HepG2 (cell line): ENCODE measurements around the gene GMPPA. TPM values are rescaled to one million over a fixed set of nuclear protein-coding genes. Genes with fewer than 3 reads are reported as not detected.

Experiments used
- ATAC-seq: fragments of 200-7000 bp; cut with Tn5 transposase; 3 replicates; pipeline ENCODE4 v1.9.1; 2020; ENCODE audit warnings: mild to moderate bottlenecking, moderate library complexity
- BruUV-seq: library from RNA; stranded (reverse); fragments of 400-500 nt; replicated peaks from 2 replicates; lab custom pipeline; 2021; lab: Mats Ljungman, UMichigan
- CTCF ChIA-PET: fragments of 300-600 bp; formaldehyde crosslinking; extraction: SDS; loops from one replicate; lab custom pipeline; 2021; ENCODE audit warnings: low total read pairs, inconsistent platforms, low intra/inter-chr PET ratio; lab: Yijun Ruan, JAX
- POLR2A ChIA-PET: fragments of 350-600 bp; sonication (Branson Sonifier 250); formaldehyde crosslinking; loops from one replicate; lab custom pipeline; 2020; ENCODE audit warnings: antibody characterized with exemption, inconsistent platforms; lab: Yijun Ruan, JAX
- DNase-seq: peaks from one replicate; pipeline ENCODE4 v3.0.0-alpha.2; 2015; ENCODE audit warnings: low spot score
- FAIRE-seq: peaks from 3 replicates; lab custom pipeline; 2011; peaks lifted over from hg19 to GRCh38; lab: Jason Lieb, UNC
- H2AFZ ChIP-seq: one replicate; pipeline ENCODE4 v1.6.1; 2011; ENCODE audit warnings: low read length, inconsistent platforms
- H3K27ac ChIP-seq: fragments of 300-600 bp; 3 replicates; pipeline ENCODE4 v1.8.0; 2011; ENCODE audit warnings: mixed run types, mild to moderate bottlenecking, mixed read lengths, low read length, inconsistent platforms; ENCODE audit not compliant: insufficient read depth; ENCODE audit errors: extremely low read length
- H3K27me3 ChIP-seq, 2 experiments: fragments of 200-600 bp in 1 of 2; 2 replicates in 1 of 2; 3 replicates in 1 of 2; pipeline versions ENCODE4 v1.6.0 to v1.8.0; 2011; ENCODE audit warnings: low read length in 2 of 2, mild to moderate bottlenecking in 2 of 2, moderate library complexity in 2 of 2, inconsistent platforms in 1 of 2; ENCODE audit not compliant: insufficient read depth in 2 of 2, control insufficient read depth in 1 of 2
- H3K36me3 ChIP-seq, 2 experiments: fragments of 200-600 bp in 1 of 2; replicated peaks in 1 of 2; 2 replicates in 1 of 2; 3 replicates in 1 of 2; pipeline versions ENCODE4 v1.5.1 to v1.8.0; 2011; ENCODE audit warnings: low read length in 2 of 2, inconsistent platforms in 1 of 2; ENCODE audit not compliant: insufficient read depth in 2 of 2, control insufficient read depth in 1 of 2
- H3K4me1 ChIP-seq: 2 replicates; pipeline ENCODE4 v1.5.1; 2012; ENCODE audit warnings: low read length, inconsistent platforms; ENCODE audit not compliant: insufficient read depth
- H3K4me2 ChIP-seq: 2 replicates; pipeline ENCODE4 v1.6.0; 2011; ENCODE audit warnings: low read depth, low read length, inconsistent platforms
- H3K4me3 ChIP-seq, 3 experiments: fragments of 200-600 bp in 1 of 3; sonication (generic), shearing (Covaris generic) in 1 of 3; replicated peaks in 1 of 3; 2 replicates each; pipeline ENCODE4 v1.5.1; 2011 to 2016; ENCODE audit warnings: low read length in 3 of 3, inconsistent platforms in 2 of 3, low read depth in 2 of 3, mild to moderate bottlenecking in 2 of 3, control low read depth in 1 of 3, mixed read lengths in 1 of 3; ENCODE audit not compliant: insufficient read depth in 1 of 3
- H3K79me2 ChIP-seq: one replicate; pipeline ENCODE4 v1.6.1; 2011; ENCODE audit warnings: low read length, inconsistent platforms; ENCODE audit not compliant: insufficient read depth
- H3K9ac ChIP-seq: 2 replicates; pipeline ENCODE4 v1.6.0; 2011; ENCODE audit warnings: mild to moderate bottlenecking, low read depth, low read length, inconsistent platforms; ENCODE audit not compliant: insufficient read depth
- H3K9me3 ChIP-seq: 2 replicates; pipeline ENCODE4 v1.5.1; 2012; ENCODE audit warnings: mild to moderate bottlenecking, low read length
- H4K20me1 ChIP-seq: 2 replicates; pipeline ENCODE4 v1.6.0; 2011; ENCODE audit warnings: inconsistent platforms, mild to moderate bottlenecking, low read length, moderate library complexity; ENCODE audit not compliant: insufficient read depth
- AGO2 ChIP-seq: fragments of 200-400 bp; formaldehyde crosslinking; optimal IDR thresholded peaks from 2 replicates; pipeline ENCODE3; 2017; ENCODE audit warnings: mild to moderate bottlenecking, low read depth, low read length, moderate library complexity
- ARID3A ChIP-seq: IDR thresholded peaks from 2 replicates; pipeline ENCODE4 v1.6.1; 2012; ENCODE audit warnings: low read depth, low read length, improper control_type of control experiment
- ELF3 ChIP-seq: IDR thresholded peaks from 2 replicates; pipeline ENCODE4 v1.6.1; 2016; ENCODE audit warnings: missing genetic modification reagents, missing compliant biosample characterization
- GATAD2A ChIP-seq: IDR thresholded peaks from 2 replicates; pipeline ENCODE4 v1.6.1; 2016
- IKZF5 ChIP-seq: IDR thresholded peaks from 2 replicates; pipeline ENCODE4 v1.6.1; 2018; ENCODE audit warnings: missing genetic modification reagents, mild to moderate bottlenecking, missing compliant biosample characterization
- NFRKB ChIP-seq: fragments of 450-650 bp; IDR thresholded peaks from 2 replicates; pipeline ENCODE4 v1.6.1; 2017
- REXO4 ChIP-seq: sonication (generic); formaldehyde crosslinking; IDR thresholded peaks from 2 replicates; pipeline ENCODE4 v1.8.0; 2022; ENCODE audit warnings: missing genetic modification reagents, mild to moderate bottlenecking, borderline replicate concordance
- TCF12 ChIP-seq, 2 experiments: fragments of 450-650 bp in 1 of 2; sonication (generic) in 1 of 2; formaldehyde crosslinking in 1 of 2; IDR thresholded peaks; 2 replicates each; pipeline versions ENCODE4 v1.6.1 to v1.8.0; 2017 to 2022; ENCODE audit warnings: antibody characterized with exemption in 1 of 2, mild to moderate bottlenecking in 1 of 2, missing genetic modification reagents in 1 of 2, moderate library complexity in 1 of 2
- U2AF2 ChIP-seq: fragments of 200-400 bp; formaldehyde crosslinking; IDR thresholded peaks from 2 replicates; pipeline ENCODE4 v1.6.1; 2017; ENCODE audit warnings: low read depth, mild to moderate bottlenecking, low read length
- ZNF251 ChIP-seq: sonication (generic); formaldehyde crosslinking; IDR thresholded peaks from 2 replicates; pipeline ENCODE4 v1.9.0; 2021; ENCODE audit warnings: mild to moderate bottlenecking, missing genetic modification reagents
- ZNF275 ChIP-seq: sonication (generic); formaldehyde crosslinking; IDR thresholded peaks from 2 replicates; pipeline ENCODE4 v1.8.0; 2022; ENCODE audit warnings: missing genetic modification reagents, mild to moderate bottlenecking, inconsistent platforms, borderline replicate concordance
- ZNF503 ChIP-seq: sonication (generic); formaldehyde crosslinking; IDR thresholded peaks from 2 replicates; pipeline ENCODE4 v1.4.0; 2020; ENCODE audit warnings: missing genetic modification reagents
- ZNF510 ChIP-seq: sonication (generic); formaldehyde crosslinking; IDR thresholded peaks from 2 replicates; pipeline ENCODE4 v1.4.0; 2020; ENCODE audit warnings: low read depth, mild to moderate bottlenecking, missing genetic modification reagents
- ZNF567 ChIP-seq: sonication (generic); formaldehyde crosslinking; IDR thresholded peaks from 2 replicates; pipeline ENCODE4 v1.8.1; 2023; ENCODE audit warnings: mild to moderate bottlenecking, missing genetic modification reagents, borderline replicate concordance
- ZNF749 ChIP-seq: sonication (generic); formaldehyde crosslinking; IDR thresholded peaks from 2 replicates; pipeline ENCODE4 v1.8.0; 2022; ENCODE audit warnings: mild to moderate bottlenecking, missing genetic modification reagents, moderate library complexity, borderline replicate concordance
- ZNF782 ChIP-seq: sonication (generic); formaldehyde crosslinking; IDR thresholded peaks from 2 replicates; pipeline ENCODE4 v1.4.0; 2020; ENCODE audit warnings: missing genetic modification reagents, mild to moderate bottlenecking, borderline replicate concordance
- ZSCAN30 ChIP-seq: sonication (generic); formaldehyde crosslinking; IDR thresholded peaks from 2 replicates; pipeline ENCODE4 v1.5.0; 2020; ENCODE audit warnings: mild to moderate bottlenecking, missing genetic modification reagents
- WGBS: methylation state at CpG from one replicate; pipeline ENCODE4 v1.1.6; 2017; ENCODE audit warnings: low lambda C conversion rate; 5-methylcytosine and 5-hydroxymethylcytosine counted together
- in situ Hi-C: cut with HindIII; loops from 2 replicates; pipeline ENCODE4 v1.10.0; 2017; ENCODE audit warnings: low pct_unique_long_range_greater_than_20kb; ENCODE audit not compliant: extremely low pct_ligation_motif_present
- intact Hi-C: fragments of 100-400 bp; cut with micrococcal nuclease; formaldehyde crosslinking; loops from one replicate; pipeline ENCODE4 v1.10.0; 2022; ENCODE audit not compliant: unreplicated experiment
- polyA plus RNA-seq, 8 experiments: library from polyadenylated mRNA; depleted of rRNA in 3 of 8; stranded (reverse) in 7 of 8; unstranded in 1 of 8; fragments of >200 nt; fragmentation: Illumina TruSeq in 4 of 8; extraction: Trizol in 4 of 8; gene quantifications; 2 replicates each; pipeline versions ENCODE4 v1.2.1 to v1.2.3, GENCODE V29; 2011 to 2016; ENCODE audit warnings: low read depth in 4 of 8, missing spikeins in 1 of 8, mixed read lengths in 1 of 8; ENCODE audit not compliant: insufficient read depth in 1 of 8
- total RNA-seq, 5 experiments: library from RNA; depleted of rRNA; stranded (reverse); fragments of >200 nt; fragmentation: Illumina TruSeq; extraction: Trizol; gene quantifications; 2 replicates each; pipeline ENCODE4 v1.2.3, GENCODE V29; 2016; ENCODE audit warnings: low read depth in 1 of 5

The GMPPA gene
- total and polyA plus RNA-seq, 2 of the 13 experiments (the other 11 are each of a cell fraction or from before 2014, with no cell fraction given): 81.1 to 106 TPM

GRCh38 chr2:219458996-219459395 is 39.7 kb upstream of the GMPPA start:
- DNase-seq: no peak
- 45% methylated on average over 8 of the region's 8 CpGs for WGBS
- ChIA-PET POLR2A (interaction anchor here (1.0 kb wide), 1 partner anchor 71 kb away, joined by 4 read pairs; the partner anchor contains the start of gene DNPEP), CTCF (interaction anchor here (1.2 to 1.7 kb wide), 3 partner anchors 50 to 71 kb away, joined by 3 to 27 read pairs (median 7); no protein-coding TSS in a partner anchor)
- intact Hi-C loops: loop anchor here (1.0 to 2.0 kb wide), 3 partner anchors 28 to 71 kb away; no protein-coding TSS in a partner anchor
- H3K9me3 ChIP-seq: no peaks in the 10 kb centered on the region
- no TSS peak for BruUV-seq
- no peak overlapping the region for H3K4me2 ChIP-seq
- peaks cover 10% of the 10 kb centered on the region; the same call in 1 of the 2 replicates for H3K4me1 ChIP-seq
- H3K4me3 ChIP-seq: no peak overlapping the region
- H3K27me3 ChIP-seq: peaks cover 4 to 72% of the 10 kb centered on the region in 2 experiments; a peak in 4 of 5 replicates
- FAIRE-seq: no peak
- no peaks in the 10 kb centered on the region for H3K79me2 ChIP-seq
- no peak overlapping the region for H3K27ac ChIP-seq
- no peaks in the 10 kb centered on the region; the same call in 1 of the 2 replicates for H4K20me1 ChIP-seq
- no peaks in the 10 kb centered on the region for H3K36me3 ChIP-seq
- no peak for ATAC-seq
- in situ Hi-C loops: no loop called here
- no peak overlapping the region for H3K9ac ChIP-seq
- H2AFZ ChIP-seq: no peak overlapping the region
- TF ChIP-seq ZNF749 (no peak), ZSCAN30 (no peak), ZNF510 (no peak), U2AF2 (no peak), ZNF782 (CRISPR knock-in tag) (no peak), GATAD2A (CRISPR knock-in tag) (no peak), AGO2 (no peak), IKZF5 (CRISPR knock-in tag) (no peak), ARID3A (no peak), REXO4 (CRISPR knock-in tag) (no peak), ZNF567 (CRISPR knock-in tag) (no peak), ZNF251 (CRISPR knock-in tag) (no peak), ZNF275 (CRISPR knock-in tag) (no peak), NFRKB (no peak), ZNF503 (CRISPR knock-in tag) (no peak), ELF3 (no peak), TCF12 (IDR thresholded peaks at IDR 0.05) (no peak), TCF12 (CRISPR knock-in tag; IDR thresholded peaks at IDR 0.05) (no peak)
